ENCODE measurements around the gene PLIN3. TPM values are rescaled to one million over a fixed set of nuclear protein-coding genes. Genes with fewer than 3 reads are reported as not detected.
A peak's percentile ranks its signal among the peaks of the same experiment; 100 is the strongest.

The PLIN3 gene
- total and polyA plus RNA-seq, 2 of the 8 experiments (the other 6 are each of a cell fraction or from before 2014, with no cell fraction given) = 60.7 to 61.5 TPM

DNA sequence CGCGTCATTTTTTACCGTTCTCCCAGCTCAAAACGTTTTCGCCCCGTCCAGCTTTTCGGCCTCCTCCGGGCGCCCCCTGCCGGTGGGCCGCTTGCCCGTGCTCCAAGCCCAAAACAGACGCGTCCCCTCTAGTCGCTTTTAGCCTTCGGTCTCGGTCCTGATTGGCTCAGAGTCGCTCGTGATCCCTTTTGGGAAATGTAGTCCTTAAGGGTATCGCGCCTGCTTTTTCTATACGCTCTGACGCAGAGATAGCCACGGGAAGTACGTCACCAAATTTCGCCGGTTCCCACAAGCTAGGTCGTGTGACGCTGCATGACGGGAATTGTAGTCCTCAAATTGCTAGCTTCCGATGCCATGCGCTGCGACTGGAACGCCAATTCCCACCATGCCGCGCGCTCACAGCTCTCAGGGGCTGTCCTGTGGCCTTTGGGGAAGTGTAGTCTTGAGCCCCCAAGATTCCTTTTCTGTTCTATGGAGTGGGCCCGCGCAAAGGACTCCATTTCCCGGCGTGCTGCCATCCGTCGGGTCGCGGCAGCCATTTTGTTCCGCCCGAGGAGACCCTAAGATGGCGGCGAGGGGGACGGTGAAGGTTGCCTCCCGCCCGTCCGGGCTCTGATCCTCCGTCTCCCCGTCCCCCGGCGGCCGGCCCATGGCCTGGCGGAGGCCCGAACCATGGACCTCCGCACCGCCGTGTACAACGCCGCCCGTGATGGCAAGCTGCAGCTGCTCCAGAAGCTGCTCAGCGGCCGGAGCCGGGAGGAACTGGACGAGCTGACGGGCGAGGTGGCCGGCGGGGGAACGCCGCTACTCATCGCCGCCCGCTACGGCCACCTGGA is 76.1 kb downstream of the PLIN3 start, which contains the start of gene FEM1A (continued):
- peak; percentile 98 for TF ChIP-seq KDM5A (IDR thresholded peaks at IDR 0.05; ENCODE audit: low read length)
- peak in 1 of 2 experiments; percentile 87; a peak in 2 of 4 replicates for TF ChIP-seq HDAC2 (IDR thresholded peaks at IDR 0.05; ENCODE audit: borderline replicate concordance in 1 of 2, low read depth in 2 of 2, low read length in 2 of 2)
- no peak; the same call in 1 of the 2 replicates for TF ChIP-seq BRCA1 (IDR thresholded peaks at IDR 0.05; ENCODE audit: low read depth, low read length)
- TF ChIP-seq JUN (IDR thresholded peaks at IDR 0.05; ENCODE audit: low read depth, low read length) = no peak
- no peak for TF ChIP-seq RNF2 (IDR thresholded peaks at IDR 0.05; ENCODE audit: borderline replicate concordance, low read depth, low read length, missing control alignments, poor library complexity, severe bottlenecking)
- TF ChIP-seq, protein P1, sequence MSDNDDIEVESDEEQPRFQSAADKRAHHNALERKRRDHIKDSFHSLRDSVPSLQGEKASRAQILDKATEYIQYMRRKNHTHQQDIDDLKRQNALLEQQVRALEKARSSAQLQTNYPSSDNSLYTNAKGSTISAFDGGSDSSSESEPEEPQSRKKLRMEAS (IDR thresholded peaks at IDR 0.05) = peak; percentile 85
- TF ChIP-seq BCL11A (IDR thresholded peaks at IDR 0.05; ENCODE audit: low read depth in 2 of 2, low read length in 2 of 2) = no peak
- no peak for TF ChIP-seq GTF2F1 (IDR thresholded peaks at IDR 0.05; ENCODE audit: borderline replicate concordance, low read depth, low read length)
- TF ChIP-seq CREB1 (IDR thresholded peaks at IDR 0.05) = peak; percentile 99
- peak; percentile 47 for TF ChIP-seq ASH2L (IDR thresholded peaks at IDR 0.05; ENCODE audit: low read length)
